Measurements from ENCODE around the gene GPR78. TPM values are rescaled to one million over a fixed set of nuclear protein-coding genes. Genes with fewer than 3 reads are reported as not detected.
"Not testable (repeated sequence)": the region's sequence is repeated elsewhere in the genome, so short reads cannot be mapped to it uniquely, and the experiment has no call there.

The GPR78 gene
- total and polyA plus RNA-seq, 4 donors = not detected

DNA sequence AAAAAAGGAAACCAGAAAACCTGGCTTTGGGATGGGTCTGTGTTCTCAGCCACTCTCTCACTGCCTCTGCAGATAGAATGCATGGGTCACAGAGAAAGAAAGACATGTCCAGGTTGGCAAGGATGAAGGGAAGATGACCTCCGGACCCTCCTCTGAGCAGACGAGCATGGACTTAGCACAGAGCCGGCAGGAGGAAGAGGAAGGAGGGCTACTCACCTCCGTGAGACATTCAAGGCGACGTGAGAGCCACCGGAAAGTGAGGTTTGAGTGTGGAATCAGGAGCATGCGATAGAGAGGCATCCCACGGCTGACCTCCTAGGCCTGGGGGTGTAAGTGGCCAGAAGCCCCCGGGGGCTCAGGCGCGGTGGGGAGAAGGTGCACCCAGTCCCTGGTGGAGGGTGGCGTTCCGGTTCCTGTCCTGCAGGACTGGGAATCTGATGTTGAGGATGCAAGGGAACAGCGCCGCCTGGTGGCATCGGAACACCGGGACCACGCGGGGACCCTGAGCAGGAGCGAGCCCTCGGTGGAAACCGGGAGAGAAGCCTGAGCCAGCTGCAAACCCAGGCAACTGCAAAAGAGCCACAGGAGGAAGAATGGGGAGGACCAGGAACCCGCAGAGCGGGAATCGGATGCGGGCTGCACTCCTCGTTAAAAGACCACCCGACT lies 50.2 kb downstream of the GPR78 start:
- not testable (repeated sequence) for H3K9me3 ChIP-seq (ENCODE audit: control insufficient read depth in 4 of 4, low read length in 3 of 4); H3K4me3 ChIP-seq (ENCODE audit: low read depth in 1 of 3, low read length in 3 of 3); DNase-seq (ENCODE audit: low spot score); H3K27me3 ChIP-seq (ENCODE audit: control insufficient read depth in 4 of 4, insufficient read depth in 4 of 4, low read length in 3 of 4); H3K4me1 ChIP-seq (ENCODE audit: control insufficient read depth in 4 of 4, insufficient read depth in 4 of 4, low read length in 3 of 4); H3K36me3 ChIP-seq (ENCODE audit: control insufficient read depth in 4 of 4, insufficient read depth in 3 of 4, low read depth in 1 of 4, low read length in 3 of 4); H3K27ac ChIP-seq (ENCODE audit: low read depth in 1 of 2, low read length in 2 of 2); H3K9ac ChIP-seq (ENCODE audit: low read depth in 1 of 2, low read length in 2 of 2)
- no CpG with 5 or more reads among the region's 29 CpGs for WGBS

DNA sequence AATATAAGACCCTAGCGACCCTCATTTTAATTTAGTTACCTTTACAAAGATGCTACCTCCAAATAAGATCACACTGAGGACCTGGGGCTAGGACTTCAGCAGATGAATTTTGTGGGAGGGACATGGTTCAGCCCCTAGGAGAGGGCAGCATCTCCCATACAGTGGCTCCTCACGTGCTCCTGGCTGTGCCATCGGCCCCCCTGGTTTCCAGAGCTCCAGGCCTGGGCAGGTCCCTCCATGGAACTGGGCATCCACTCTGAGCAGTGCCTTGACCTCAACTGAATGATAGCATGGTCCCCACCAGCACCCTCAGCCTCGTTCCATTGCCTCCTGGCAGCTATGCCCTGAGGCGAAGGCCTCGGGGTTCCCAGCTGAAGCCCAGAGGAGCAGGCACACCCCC lies 51.7 kb downstream of the GPR78 start:
- H3K9me3 ChIP-seq (ENCODE audit: control insufficient read depth in 4 of 4, low read length in 3 of 4); DNase-seq (ENCODE audit: low spot score); H3K9ac ChIP-seq (ENCODE audit: low read depth in 1 of 2, low read length in 2 of 2); H3K4me1 ChIP-seq (ENCODE audit: control insufficient read depth in 4 of 4, insufficient read depth in 4 of 4, low read length in 3 of 4); H3K36me3 ChIP-seq (ENCODE audit: control insufficient read depth in 4 of 4, insufficient read depth in 3 of 4, low read depth in 1 of 4, low read length in 3 of 4); H3K4me3 ChIP-seq (ENCODE audit: low read depth in 1 of 3, low read length in 3 of 3); H3K27ac ChIP-seq (ENCODE audit: low read depth in 1 of 2, low read length in 2 of 2); H3K27me3 ChIP-seq (ENCODE audit: control insufficient read depth in 4 of 4, insufficient read depth in 4 of 4, low read length in 3 of 4): not testable (repeated sequence)
- 62% methylated on average over 3 of the region's 6 CpGs for WGBS

DNA sequence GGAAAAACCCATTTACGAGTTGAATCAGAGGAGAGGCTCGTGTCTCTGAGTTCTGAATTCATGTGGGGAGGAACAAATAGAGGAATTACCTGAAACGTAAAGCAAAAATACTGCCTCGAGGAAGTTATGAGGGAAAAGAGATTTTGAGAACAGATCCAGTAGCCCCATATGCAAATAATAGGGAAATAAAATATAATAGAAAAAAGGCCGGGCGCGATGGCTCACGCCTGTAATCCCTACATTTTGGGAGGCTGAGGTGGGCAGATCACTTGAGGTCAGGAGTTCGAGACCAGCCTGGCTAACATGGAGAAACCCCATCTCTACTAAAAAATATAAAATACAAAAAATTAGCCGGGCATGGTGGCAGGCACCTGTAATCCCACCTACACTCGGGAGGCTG lies 54.6 kb downstream of the GPR78 start:
- H3K36me3 ChIP-seq (ENCODE audit: control insufficient read depth in 4 of 4, insufficient read depth in 3 of 4, low read depth in 1 of 4, low read length in 3 of 4); DNase-seq (ENCODE audit: low spot score); H3K27ac ChIP-seq (ENCODE audit: low read depth in 1 of 2, low read length in 2 of 2); H3K4me3 ChIP-seq (ENCODE audit: low read depth in 1 of 3, low read length in 3 of 3); H3K9me3 ChIP-seq (ENCODE audit: control insufficient read depth in 4 of 4, low read length in 3 of 4); H3K9ac ChIP-seq (ENCODE audit: low read depth in 1 of 2, low read length in 2 of 2); H3K27me3 ChIP-seq (ENCODE audit: control insufficient read depth in 4 of 4, insufficient read depth in 4 of 4, low read length in 3 of 4); H3K4me1 ChIP-seq (ENCODE audit: control insufficient read depth in 4 of 4, insufficient read depth in 4 of 4, low read length in 3 of 4): not testable (repeated sequence)
- 83% methylated on average over 5 of the region's 11 CpGs for WGBS

DNA sequence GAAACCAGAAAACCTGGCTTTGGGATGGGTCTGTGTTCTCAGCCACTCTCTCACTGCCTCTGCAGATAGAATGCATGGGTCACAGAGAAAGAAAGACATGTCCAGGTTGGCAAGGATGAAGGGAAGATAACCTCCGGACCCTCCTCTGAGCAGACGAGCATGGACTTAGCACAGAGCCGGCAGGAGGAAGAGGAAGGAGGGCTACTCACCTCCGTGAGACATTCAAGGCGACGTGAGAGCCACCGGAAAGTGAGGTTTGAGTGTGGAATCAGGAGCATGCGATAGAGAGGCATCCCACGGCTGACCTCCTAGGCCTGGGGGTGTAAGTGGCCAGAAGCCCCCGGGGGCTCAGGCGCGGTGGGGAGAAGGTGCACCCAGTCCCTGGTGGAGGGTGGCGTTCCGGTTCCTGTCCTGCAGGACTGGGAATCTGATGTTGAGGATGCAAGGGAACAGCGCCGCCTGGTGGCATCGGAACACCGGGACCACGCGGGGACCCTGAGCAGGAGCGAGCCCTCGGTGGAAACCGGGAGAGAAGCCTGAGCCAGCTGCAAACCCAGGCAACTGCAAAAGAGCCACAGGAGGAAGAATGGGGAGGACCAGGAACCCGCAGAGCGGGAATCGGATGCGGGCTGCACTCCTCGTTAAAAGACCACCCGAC lies 55.8 kb downstream of the GPR78 start:
- 23% methylated on average over 3 of the region's 29 CpGs for WGBS
- not testable (repeated sequence) for DNase-seq (ENCODE audit: low spot score); H3K4me1 ChIP-seq (ENCODE audit: control insufficient read depth in 4 of 4, insufficient read depth in 4 of 4, low read length in 3 of 4); H3K27ac ChIP-seq (ENCODE audit: low read depth in 1 of 2, low read length in 2 of 2); H3K9ac ChIP-seq (ENCODE audit: low read depth in 1 of 2, low read length in 2 of 2); H3K9me3 ChIP-seq (ENCODE audit: control insufficient read depth in 4 of 4, low read length in 3 of 4); H3K27me3 ChIP-seq (ENCODE audit: control insufficient read depth in 4 of 4, insufficient read depth in 4 of 4, low read length in 3 of 4); H3K4me3 ChIP-seq (ENCODE audit: low read depth in 1 of 3, low read length in 3 of 3); H3K36me3 ChIP-seq (ENCODE audit: control insufficient read depth in 4 of 4, insufficient read depth in 3 of 4, low read depth in 1 of 4, low read length in 3 of 4)

Other genes with a start within 250 kb of the GPR78 start
- gene ACOX3, start 139.7 kb upstream of the GPR78 start, total RNA-seq = 10 to 100 TPM; 14.1 to 24.6 TPM
- gene ACOX3, start 139.7 kb upstream of the GPR78 start, polyA plus RNA-seq = 10 to 100 TPM; 11.4 to 13.0 TPM
- gene TRMT44, start 139.6 kb upstream of the GPR78 start, total RNA-seq = 10 to 100 TPM in 1 of 2 donors, 1 to 10 TPM in 1; 7.1 to 16.0 TPM
- 1 to 10 TPM; 3.0 to 4.2 TPM for gene TRMT44, start 139.6 kb upstream of the GPR78 start, polyA plus RNA-seq
- 1 to 10 TPM; 1.1 to 1.8 TPM for gene CPZ, start 12.4 kb downstream of the GPR78 start, total RNA-seq
- 1 to 10 TPM in 1 of 2 donors, under 1 TPM in 1; 0.51 to 1.6 TPM for gene CPZ, start 12.4 kb downstream of the GPR78 start, polyA plus RNA-seq